Glomerular visceral epithelial cell (primary cell): ENCODE data around the gene SSU72.
"Not testable (repeated sequence)": the region's sequence is repeated elsewhere in the genome, so short reads cannot be mapped to it uniquely, and the experiment has no call there.

Source experiments
- DNase-seq: peaks from one replicate; pipeline ENCODE4 v3.0.0-alpha.2; 2016; ENCODE audit errors: extremely low spot score

SSU72 gene

DNA sequence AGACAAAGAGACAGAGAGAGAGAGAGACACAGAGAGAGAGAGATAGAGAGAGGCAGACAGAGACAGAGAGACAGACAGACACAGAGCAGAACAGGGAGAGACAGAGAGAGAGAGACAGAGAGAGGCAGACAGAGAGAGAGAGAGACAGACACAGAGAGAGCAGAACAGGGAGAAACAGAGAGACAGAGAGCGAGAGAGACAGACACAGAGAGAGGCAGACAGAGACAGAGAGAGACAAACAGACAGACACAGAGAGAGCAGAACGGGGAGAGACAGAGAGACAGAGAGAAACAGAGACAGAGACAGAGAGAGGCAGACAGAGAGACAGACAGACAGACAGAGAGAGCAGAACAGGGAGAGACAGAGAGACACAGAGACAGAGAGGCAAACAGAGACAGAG is 20.7 kb upstream of the SSU72 start:
- not testable (repeated sequence) for DNase-seq

GRCh38 chr1:1594602-1595260 is 20.1 kb upstream of the SSU72 start:
- no peak for DNase-seq

DNA sequence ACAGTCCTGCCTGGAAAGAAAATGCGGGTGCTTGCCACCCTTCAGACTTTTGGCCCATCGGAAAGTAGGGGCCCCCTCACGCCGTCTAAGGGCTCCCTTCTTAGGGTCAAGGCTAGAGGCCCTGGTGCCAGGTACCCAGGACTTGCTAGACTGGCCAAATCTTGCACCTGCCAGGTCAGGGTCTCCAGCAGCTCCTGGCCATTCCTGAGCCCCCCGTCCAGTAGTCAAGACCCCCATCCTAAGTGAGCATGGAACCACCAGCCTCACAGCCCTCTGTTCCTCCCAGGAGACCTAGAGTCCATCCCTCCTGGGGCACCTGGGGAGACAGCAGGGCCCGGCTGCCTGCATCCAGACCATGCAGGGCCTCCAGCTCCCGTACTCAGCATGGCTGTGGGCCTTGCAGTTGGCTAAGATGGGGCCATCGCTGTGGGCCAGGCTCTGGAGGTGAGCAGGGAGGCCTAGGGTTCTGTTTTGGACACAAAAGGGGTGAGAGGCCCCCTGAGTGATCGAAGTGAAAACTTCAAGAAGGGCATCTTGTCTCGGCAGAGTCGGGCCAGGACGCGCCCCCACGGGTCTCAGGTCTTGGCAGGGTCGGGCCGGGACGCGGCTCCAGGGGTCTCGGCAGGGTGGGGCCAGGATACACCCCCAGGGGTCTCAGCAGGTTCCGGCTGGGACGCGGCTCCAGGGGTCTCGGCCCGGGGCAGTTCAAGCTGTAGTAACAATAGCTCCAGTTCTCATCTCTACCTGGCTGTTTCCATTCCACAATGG is 19.4 kb upstream of the SSU72 start:
- DNase-seq: no peak

- no peak for DNase-seq
Measured at GRCh38 chr1:1591452-1591851, 16.8 kb upstream of the SSU72 start.

DNA sequence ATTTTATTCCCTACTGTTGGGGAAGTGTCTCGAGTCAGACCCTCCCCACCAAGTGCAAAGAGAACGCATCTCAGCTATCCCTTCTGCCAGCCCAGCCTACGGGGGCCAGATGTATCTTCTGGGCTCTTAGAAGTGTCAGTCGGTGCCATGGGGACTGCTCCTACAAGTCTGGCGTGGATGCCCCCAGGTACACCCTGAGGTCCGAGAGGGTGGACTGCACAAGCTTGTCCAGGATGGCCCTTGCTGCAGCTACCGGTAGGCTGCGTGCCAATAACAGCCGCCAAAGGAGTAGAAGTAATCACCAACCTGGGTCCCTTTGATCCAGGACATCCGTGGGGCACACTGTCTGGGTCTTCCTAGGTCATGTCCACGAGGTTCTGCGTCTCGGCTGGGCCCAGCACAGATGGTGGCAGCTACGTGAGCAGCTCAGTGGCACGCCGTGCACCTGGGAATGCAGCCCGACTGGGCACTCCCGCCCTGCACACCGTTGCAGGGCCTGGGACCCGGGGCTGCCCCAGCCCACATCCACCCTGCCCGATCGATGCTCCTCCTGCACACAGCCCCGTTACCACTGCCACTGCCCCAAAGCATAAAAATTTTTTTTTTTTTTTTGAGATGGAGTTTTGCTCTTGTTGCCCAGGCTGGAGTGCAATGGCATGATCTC is 8.8 kb upstream of the SSU72 start:
- DNase-seq: no peak

DNA sequence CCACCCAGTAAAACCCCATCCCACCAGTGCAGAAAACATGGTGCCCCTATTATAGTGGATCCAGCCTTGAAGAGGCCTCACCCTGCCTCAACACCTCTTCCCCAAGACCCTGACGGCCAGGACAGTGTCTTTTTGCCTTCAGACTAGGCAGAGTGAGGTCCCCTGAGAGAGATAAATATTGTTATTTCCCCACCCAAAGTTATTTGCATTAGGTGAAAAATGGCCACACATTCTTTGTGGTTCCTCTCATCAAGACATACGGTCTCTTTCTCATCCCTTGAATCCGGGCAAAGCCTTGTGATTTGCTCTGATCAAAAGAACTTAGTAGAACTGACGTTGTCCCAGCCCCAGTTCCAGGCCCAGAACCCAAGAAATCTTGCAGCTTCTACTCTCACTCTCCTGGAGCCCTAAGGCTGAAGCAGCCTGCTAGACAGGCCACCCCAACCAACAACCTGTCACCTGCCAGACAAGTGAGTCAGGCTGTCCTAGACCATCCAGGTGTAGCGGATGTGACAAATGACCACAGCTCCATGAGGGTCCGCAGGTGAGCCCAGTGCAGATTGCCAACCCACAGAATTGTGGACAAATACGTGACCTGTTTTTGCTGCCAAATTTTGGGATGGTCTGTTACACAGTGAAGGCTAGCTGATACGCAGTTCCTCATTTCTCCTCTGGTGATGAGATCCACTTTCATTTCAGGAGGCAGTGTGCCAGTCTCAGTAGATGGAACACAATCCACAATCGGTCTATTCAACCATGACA is 8.1 kb upstream of the SSU72 start:
- DNase-seq: no peak

DNA sequence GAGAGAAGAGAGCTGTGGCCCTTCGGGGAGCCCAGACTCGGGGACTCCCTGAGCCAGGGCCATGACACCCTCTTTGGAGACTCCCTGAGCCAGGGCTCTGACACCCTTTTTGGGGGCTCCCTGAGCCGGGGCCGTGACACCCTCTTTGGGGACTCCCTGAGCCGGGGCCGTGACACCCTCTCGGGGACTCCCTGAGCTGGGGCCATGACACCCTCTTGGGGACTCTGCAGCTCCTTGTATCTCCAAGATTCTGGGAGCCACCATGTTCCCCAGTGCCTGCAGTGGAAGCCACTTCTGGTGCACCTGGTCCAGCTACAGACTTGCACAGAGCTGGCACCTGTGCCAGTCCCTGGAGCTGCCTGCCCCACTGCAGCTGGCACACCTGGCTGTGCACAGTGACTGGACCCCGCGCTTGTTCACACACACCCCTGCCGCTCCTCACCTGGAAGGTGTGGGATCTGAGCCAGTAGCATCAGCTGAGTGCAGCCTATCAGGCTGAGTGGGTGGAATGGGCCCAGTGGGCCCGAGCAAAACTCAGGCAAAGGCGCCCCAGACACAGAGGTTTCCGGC is 3.8 kb upstream of the SSU72 start:
- DNase-seq: no peak

- DNase-seq: no peak
Measured at GRCh38 chr1:1577367-1578011, 2.8 kb upstream of the SSU72 start.

DNA sequence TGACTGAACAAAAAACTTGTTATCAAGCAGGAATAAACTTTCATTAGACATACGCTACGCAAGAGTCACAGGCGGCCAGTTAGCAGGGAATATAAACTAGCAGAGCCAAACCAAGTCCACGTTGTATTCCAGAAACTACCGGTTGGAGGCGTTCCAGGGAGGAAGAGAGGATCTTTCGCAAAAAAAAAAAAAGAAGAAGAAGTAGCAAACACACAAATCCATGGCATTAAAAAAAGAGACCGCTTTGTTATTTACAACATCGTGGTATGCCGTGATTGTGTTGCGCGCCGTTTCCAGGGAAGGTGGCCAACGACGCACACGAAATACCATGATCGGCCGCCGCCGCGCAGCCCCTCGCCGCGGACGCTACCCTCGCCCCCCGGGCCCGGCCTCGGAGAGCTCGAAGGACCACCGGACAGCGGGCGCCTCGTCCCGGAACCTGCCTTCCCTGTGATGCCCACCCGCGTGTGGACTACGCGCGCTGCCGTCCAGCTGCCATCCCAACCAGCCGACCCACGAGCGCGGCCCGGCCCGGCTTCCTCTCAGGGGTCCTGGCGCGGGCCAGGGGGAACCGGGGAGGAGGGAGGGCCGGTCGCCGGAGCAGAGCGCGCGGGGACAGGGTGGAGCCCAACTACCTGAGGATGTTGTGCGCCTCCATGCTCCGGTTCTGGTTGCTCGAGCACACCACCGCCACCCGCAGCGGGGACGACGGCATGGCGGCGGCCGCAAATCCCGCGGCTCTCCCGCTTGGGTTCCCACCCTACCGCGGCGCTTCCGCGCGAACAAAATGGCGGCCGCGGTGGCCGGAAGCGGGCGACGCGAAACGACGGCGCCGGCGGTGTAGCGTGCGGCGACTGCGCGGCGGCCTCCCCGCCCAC is 581 bp downstream of the SSU72 start:
- DNase-seq: peak; percentile 67

DNA sequence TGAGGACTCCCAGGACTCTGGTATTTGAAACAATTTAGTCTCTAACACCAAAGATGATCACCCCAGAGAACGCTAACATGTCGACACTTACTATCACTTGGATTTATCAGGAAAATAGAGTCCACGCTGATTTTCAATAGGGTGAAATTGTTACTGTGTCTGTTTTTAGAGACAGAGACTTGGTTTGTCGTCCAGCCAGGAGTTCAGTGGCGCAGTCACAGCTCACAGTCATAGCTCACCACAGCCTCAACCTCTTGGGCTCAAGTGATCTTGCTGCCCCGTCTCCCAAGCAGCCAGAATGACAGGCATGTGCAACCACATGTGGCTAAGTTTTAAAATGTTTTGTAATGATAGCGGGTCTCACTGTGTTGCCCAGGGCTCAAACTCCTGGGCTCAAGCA is 5.3 kb downstream of the SSU72 start:
- DNase-seq: no peak

DNA sequence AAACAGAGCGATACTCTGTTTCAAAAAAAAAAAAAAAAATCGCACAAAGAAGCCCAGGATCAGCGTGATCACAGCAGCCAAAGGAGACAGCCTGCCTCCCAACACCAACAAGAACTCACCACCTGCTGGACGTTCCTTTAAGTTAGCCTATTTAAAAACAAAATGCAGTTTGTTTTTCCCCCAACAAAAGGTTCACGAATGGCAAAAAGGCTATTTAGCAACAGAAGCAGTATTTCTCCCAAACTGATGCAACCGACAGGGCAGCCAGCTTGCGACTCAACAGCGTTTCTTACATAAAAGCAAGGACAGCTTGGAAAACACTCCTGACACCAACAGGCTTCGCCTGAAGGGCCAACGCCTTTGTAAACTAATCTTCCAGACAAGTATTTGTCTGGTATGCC is 6.8 kb downstream of the SSU72 start:
- no peak for DNase-seq

DNA sequence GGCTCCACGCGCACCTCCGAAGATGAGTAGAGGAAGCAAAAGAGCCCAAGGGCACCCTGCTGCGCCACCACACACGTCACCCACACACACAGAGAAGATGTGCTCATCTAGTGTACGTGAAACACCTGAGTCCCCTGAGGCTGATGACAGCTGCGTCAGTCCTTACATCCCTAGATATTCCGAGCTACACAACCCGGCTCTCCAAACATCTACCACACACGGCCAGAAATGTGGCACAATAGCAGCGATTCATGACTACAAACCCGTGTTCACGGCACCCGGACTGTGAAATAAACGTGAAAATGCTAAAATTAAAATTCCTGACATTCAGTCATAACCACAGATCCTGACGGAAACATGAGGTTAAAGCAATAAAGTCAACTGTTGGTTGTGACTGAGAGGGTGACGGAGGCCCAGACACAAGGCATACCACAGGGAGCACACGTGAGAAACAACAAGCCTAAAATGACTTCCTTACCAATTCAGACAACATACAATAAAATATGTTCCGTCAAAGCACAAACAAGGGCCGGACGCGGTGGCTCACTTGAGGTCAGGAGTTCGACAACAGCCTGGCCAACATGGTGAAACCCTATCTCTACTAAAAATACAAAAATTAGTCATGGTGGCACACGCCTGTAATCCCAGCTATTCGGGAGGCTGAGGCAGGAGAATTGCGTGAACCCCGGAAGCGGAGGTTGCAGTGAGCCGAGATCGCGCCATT is 7.3 kb downstream of the SSU72 start:
- DNase-seq: no peak

- DNase-seq: no peak
Measured at GRCh38 chr1:1565340-1565739, 9.3 kb downstream of the SSU72 start.

DNA sequence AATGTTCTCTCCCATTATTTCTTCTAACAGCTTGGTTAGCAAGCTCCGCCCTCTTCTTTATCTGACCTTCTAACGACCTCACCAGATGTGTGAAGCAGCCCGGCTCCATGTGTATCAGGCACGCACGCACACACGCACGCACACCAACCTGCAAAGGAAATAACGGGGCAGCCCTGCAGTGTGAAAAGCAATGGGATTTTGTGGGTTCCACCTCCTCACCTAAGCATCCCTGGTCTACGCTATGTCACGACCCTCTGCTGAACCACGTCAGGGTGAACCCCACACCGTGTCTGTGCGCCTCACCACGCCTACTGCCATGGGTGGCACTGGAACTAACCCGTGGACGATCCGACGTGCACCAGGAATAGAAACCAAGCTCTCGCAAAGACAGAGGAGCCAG is 10.4 kb downstream of the SSU72 start:
- no peak for DNase-seq

DNA sequence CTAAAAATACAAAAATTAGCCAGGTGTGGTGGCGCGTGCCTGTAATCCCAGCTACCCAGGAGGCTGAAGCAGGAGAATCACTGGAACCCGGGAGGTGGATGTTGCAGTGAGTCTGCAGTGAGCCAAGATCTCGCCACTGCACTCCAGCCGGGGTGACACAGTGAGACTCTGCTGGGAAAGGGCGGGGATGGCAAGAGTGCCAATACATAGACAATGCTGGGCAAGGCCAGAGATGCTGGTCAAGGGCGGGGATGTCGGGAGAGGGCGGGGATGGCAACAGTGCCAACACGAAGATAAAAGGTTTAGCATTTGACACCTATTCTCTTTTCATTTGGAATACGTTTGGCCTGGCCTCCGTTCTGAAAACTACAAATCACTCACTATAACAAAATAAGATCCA is 11.0 kb downstream of the SSU72 start:
- DNase-seq: no peak

GRCh38 chr1:1562556-1563195 is 12.0 kb downstream of the SSU72 start:
- DNase-seq: no peak

GRCh38 chr1:1561801-1562470 is 12.7 kb downstream of the SSU72 start:
- no peak for DNase-seq

- DNase-seq: no peak
Measured at GRCh38 chr1:1560178-1560577, 14.5 kb downstream of the SSU72 start.

DNA sequence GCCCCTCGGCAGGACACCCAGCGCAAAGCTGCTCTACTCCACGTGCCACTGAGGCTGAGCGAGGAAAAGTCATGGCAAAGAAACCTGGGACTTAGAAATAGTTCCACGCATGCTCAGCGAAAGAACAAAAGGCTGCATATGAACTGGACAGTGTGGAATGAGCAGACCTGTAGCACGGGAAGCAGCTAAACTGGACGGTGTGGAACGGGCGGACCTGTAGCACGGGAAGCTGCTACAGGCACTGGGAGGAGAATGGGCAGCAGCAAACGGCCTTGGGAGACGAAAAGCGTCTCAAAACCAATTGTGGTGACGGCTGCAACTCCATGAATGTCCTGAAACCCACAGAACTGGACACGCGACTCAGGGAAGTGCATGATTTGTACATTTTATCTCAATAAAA is 15.6 kb downstream of the SSU72 start:
- no peak for DNase-seq
